Ishikawa (cell line): ENCODE results near the gene ACTN4.

ENCODE experiments used
- CEBPB ChIP-seq: IDR thresholded peaks from 2 replicates; pipeline ENCODE4 v1.6.1; 2012
- EP300 ChIP-seq: IDR thresholded peaks from 2 replicates; pipeline ENCODE4 v1.6.1; 2012; ENCODE audit warnings: borderline replicate concordance
- NFIC ChIP-seq: IDR thresholded peaks from 2 replicates; pipeline ENCODE4 v1.6.1; 2012
- RAD21 ChIP-seq: IDR thresholded peaks from 2 replicates; pipeline ENCODE4 v1.6.1; 2012; ENCODE audit warnings: low read depth
- REST ChIP-seq: IDR thresholded peaks from 2 replicates; pipeline ENCODE4 v1.6.1; 2012; ENCODE audit warnings: low read depth, mild to moderate bottlenecking
- TAF1 ChIP-seq: IDR thresholded peaks from 2 replicates; pipeline ENCODE4 v1.6.1; 2012; ENCODE audit warnings: low read depth, mild to moderate bottlenecking
- TEAD4 ChIP-seq: IDR thresholded peaks from 2 replicates; pipeline ENCODE4 v1.6.1; 2012

- TF ChIP-seq REST (no peak), EP300 (no peak), TEAD4 (no peak), RAD21 (no peak), CEBPB (no peak), TAF1 (no peak), NFIC (no peak)
These were observed 74.7 kb downstream of the ACTN4 start for GRCh38 chr19:38721979-38722773.
